Effector memory CD8-positive, alpha-beta T cell (primary cell): ENCODE data around the gene SPIB.
A peak's percentile ranks its signal among the peaks of the same experiment; 100 is the strongest.

ENCODE experiments used
- ATAC-seq: fragments of 150-1000 bp; cut with Tn5 transposase; replicated peaks from 2 replicates; pipeline ENCODE4 v1.10.0; 2021; ENCODE audit warnings: mild to moderate bottlenecking, moderate library complexity
- DNase-seq, 3 experiments: peaks; one replicate each; pipeline ENCODE4 v3.0.0; 2021
- H3K27ac Mint-ChIP-seq, 2 donors: one replicate each; pipeline ENCODE4 v1.8.0; 2022; ENCODE audit warnings: mild to moderate bottlenecking in 2 of 2, mixed read lengths in 2 of 2, moderate library complexity in 2 of 2
- H3K27me3 Mint-ChIP-seq, 2 donors: one replicate each; pipeline ENCODE4 v1.8.0; 2022; ENCODE audit warnings: mixed read lengths in 2 of 2
- H3K36me3 Mint-ChIP-seq: one replicate; pipeline ENCODE4 v1.8.0; 2022; ENCODE audit warnings: mild to moderate bottlenecking, moderate library complexity, mixed read lengths; ENCODE audit not compliant: insufficient read depth
- H3K4me1 Mint-ChIP-seq, 2 donors: one replicate each; pipeline ENCODE4 v1.8.0; 2022; ENCODE audit warnings: low read depth in 2 of 2, mixed read lengths in 2 of 2
- H3K4me3 Mint-ChIP-seq, 2 donors: one replicate each; pipeline ENCODE4 v1.8.0; 2022; ENCODE audit warnings: mild to moderate bottlenecking in 2 of 2, mixed read lengths in 2 of 2, moderate library complexity in 2 of 2
- H3K9me3 Mint-ChIP-seq, 2 donors: one replicate each; pipeline ENCODE4 v1.8.0; 2022; ENCODE audit warnings: mixed read lengths in 2 of 2

SPIB gene

GRCh38 chr19:50449236-50449899 lies 30.6 kb downstream of the SPIB start:
- DNase-seq (no peak), ATAC-seq (no peak)
- H3K36me3 Mint-ChIP-seq, result no peaks in the 10 kb centered on the region
- H3K9me3 Mint-ChIP-seq, result peaks cover 0 to 6% of the 10 kb centered on the region in 2 donors
- H3K27ac Mint-ChIP-seq, result no peak overlapping the region
- H3K27me3 Mint-ChIP-seq, result peaks cover 7 to 37% of the 10 kb centered on the region in 2 donors
- H3K4me1 Mint-ChIP-seq, result no peaks in the 10 kb centered on the region
- no peak overlapping the region for H3K4me3 Mint-ChIP-seq

- no peaks in the 10 kb centered on the region for H3K36me3 Mint-ChIP-seq
- peaks cover 0 to 6% of the 10 kb centered on the region in 2 donors for H3K9me3 Mint-ChIP-seq
- peaks cover 4 to 28% of the 10 kb centered on the region in 2 donors for H3K27me3 Mint-ChIP-seq
- H3K4me1 Mint-ChIP-seq, result no peaks in the 10 kb centered on the region
- no peak overlapping the region for H3K27ac Mint-ChIP-seq
- no peak overlapping the region for H3K4me3 Mint-ChIP-seq
- ATAC-seq (no peak), DNase-seq (no peak)
Observed at GRCh38 chr19:50450369-50451222, 31.9 kb downstream of the SPIB start.

GRCh38 chr19:50451223-50451534 lies 32.4 kb downstream of the SPIB start:
- Mint-ChIP-seq H3K27ac (no peak overlapping the region), H3K9me3 (peaks cover 0 to 6% of the 10 kb centered on the region in 2 donors), H3K27me3 (peaks cover 4 to 23% of the 10 kb centered on the region in 2 donors), H3K4me1 (no peaks in the 10 kb centered on the region), H3K4me3 (no peak overlapping the region), H3K36me3 (no peaks in the 10 kb centered on the region)
- no peak for DNase-seq
- no peak for ATAC-seq

GRCh38 chr19:50453243-50453642 lies 34.5 kb downstream of the SPIB start:
- H3K27ac Mint-ChIP-seq, result no peak overlapping the region
- no peaks in the 10 kb centered on the region for H3K36me3 Mint-ChIP-seq
- no peak for DNase-seq
- no peak for ATAC-seq
- H3K4me3 Mint-ChIP-seq, result no peak overlapping the region
- H3K9me3 Mint-ChIP-seq, result peaks cover 0 to under 1% of the 10 kb centered on the region in 2 donors
- no peaks in the 10 kb centered on the region for H3K4me1 Mint-ChIP-seq
- peaks cover 11 to 30% of the 10 kb centered on the region in 2 donors for H3K27me3 Mint-ChIP-seq

- H3K9me3 Mint-ChIP-seq, result no peaks in the 10 kb centered on the region
- DNase-seq (no peak), ATAC-seq (no peak)
- peaks cover 17 to 28% of the 10 kb centered on the region in 2 donors for H3K27me3 Mint-ChIP-seq
- H3K36me3 Mint-ChIP-seq, result no peaks in the 10 kb centered on the region
- H3K27ac Mint-ChIP-seq, result no peak overlapping the region
- H3K4me3 Mint-ChIP-seq, result no peak overlapping the region
- no peaks in the 10 kb centered on the region for H3K4me1 Mint-ChIP-seq
Observed at GRCh38 chr19:50455992-50456391, 37.3 kb downstream of the SPIB start.

GRCh38 chr19:50457300-50457699 lies 38.6 kb downstream of the SPIB start:
- Mint-ChIP-seq H3K9me3 (no peaks in the 10 kb centered on the region), H3K27me3 (peaks cover 17 to 24% of the 10 kb centered on the region in 2 donors), H3K4me1 (peaks cover 0 to 2% of the 10 kb centered on the region in 2 donors)

GRCh38 chr19:50458396-50459066 lies 39.8 kb downstream of the SPIB start:
- no peaks in the 10 kb centered on the region for H3K36me3 Mint-ChIP-seq
- peaks cover 23 to 24% of the 10 kb centered on the region in 2 donors for H3K27me3 Mint-ChIP-seq
- no peak overlapping the region for H3K4me3 Mint-ChIP-seq
- ATAC-seq (no peak), DNase-seq (no peak)
- H3K9me3 Mint-ChIP-seq, result no peaks in the 10 kb centered on the region
- H3K27ac Mint-ChIP-seq, result no peak overlapping the region
- H3K4me1 Mint-ChIP-seq, result peaks cover 0 to 2% of the 10 kb centered on the region in 2 donors

More at GRCh38 chr19:50457300-50457699, 38.6 kb downstream of the SPIB start:
- H3K4me3 Mint-ChIP-seq, result no peak overlapping the region
- H3K36me3 Mint-ChIP-seq, result no peaks in the 10 kb centered on the region
- ATAC-seq (no peak), DNase-seq (no peak)
- no peak overlapping the region for H3K27ac Mint-ChIP-seq

- ATAC-seq (no peak), DNase-seq (no peak)
- no peaks in the 10 kb centered on the region for H3K36me3 Mint-ChIP-seq
- H3K4me1 Mint-ChIP-seq, result peaks cover 0 to 2% of the 10 kb centered on the region in 2 donors
- no peaks in the 10 kb centered on the region for H3K9me3 Mint-ChIP-seq
- H3K4me3 Mint-ChIP-seq, result no peak overlapping the region
- H3K27me3 Mint-ChIP-seq, result peaks cover 23 to 26% of the 10 kb centered on the region in 2 donors
- no peak overlapping the region for H3K27ac Mint-ChIP-seq
Observed at GRCh38 chr19:50459067-50459456, 40.3 kb downstream of the SPIB start.

GRCh38 chr19:50459638-50460037 lies 40.9 kb downstream of the SPIB start:
- no peaks in the 10 kb centered on the region for H3K9me3 Mint-ChIP-seq

GRCh38 chr19:50460161-50460765 lies 41.5 kb downstream of the SPIB start:
- no peak overlapping the region for H3K4me3 Mint-ChIP-seq
- no peak overlapping the region for H3K27ac Mint-ChIP-seq
- ATAC-seq, result peak; percentile 36
- no peak for DNase-seq
- H3K27me3 Mint-ChIP-seq, result peaks cover 34 to 38% of the 10 kb centered on the region in 2 donors
- H3K4me1 Mint-ChIP-seq, result peaks cover 0 to 2% of the 10 kb centered on the region in 2 donors
- H3K9me3 Mint-ChIP-seq, result no peaks in the 10 kb centered on the region
- H3K36me3 Mint-ChIP-seq, result no peaks in the 10 kb centered on the region

More at GRCh38 chr19:50459638-50460037, 40.9 kb downstream of the SPIB start:
- Mint-ChIP-seq H3K4me1 (peaks cover 0 to 2% of the 10 kb centered on the region in 2 donors), H3K27ac (no peak overlapping the region), H3K4me3 (no peak overlapping the region), H3K36me3 (no peaks in the 10 kb centered on the region), H3K27me3 (peaks cover 27 to 32% of the 10 kb centered on the region in 2 donors)
- ATAC-seq (no peak), DNase-seq (no peak)

- H3K9me3 Mint-ChIP-seq, result no peaks in the 10 kb centered on the region
- peak; percentile 37 to 55 (median 47) for DNase-seq
- H3K4me1 Mint-ChIP-seq, result peaks cover 0 to 2% of the 10 kb centered on the region in 2 donors
- H3K4me3 Mint-ChIP-seq, result no peak overlapping the region
- peaks cover 34 to 42% of the 10 kb centered on the region in 2 donors for H3K27me3 Mint-ChIP-seq
- H3K36me3 Mint-ChIP-seq, result no peaks in the 10 kb centered on the region
- peak; percentile 85 for ATAC-seq
- no peak overlapping the region for H3K27ac Mint-ChIP-seq
Observed at GRCh38 chr19:50461066-50461875, 42.5 kb downstream of the SPIB start.

- Mint-ChIP-seq H3K9me3 (no peaks in the 10 kb centered on the region), H3K27ac (no peak overlapping the region), H3K36me3 (no peaks in the 10 kb centered on the region), H3K4me3 (no peak overlapping the region), H3K27me3 (peaks cover 25 to 35% of the 10 kb centered on the region in 2 donors), H3K4me1 (peaks cover 0 to 2% of the 10 kb centered on the region in 2 donors)
- DNase-seq (no peak), ATAC-seq (no peak)
Observed at GRCh38 chr19:50462970-50463369, 44.2 kb downstream of the SPIB start.
